ENCODE results near the gene STAB2.

The STAB2 gene

GRCh38 chr12:103766028-103766427, 179.0 kb downstream of the STAB2 start:
- Histone ChIP-seq H3K9me3 (ENCODE audit: insufficient read depth, low read length) (no peaks in the 10 kb centered on the region), H3K4me1 (ENCODE audit: insufficient read depth, insufficient read length) (peaks cover 8% of the 10 kb centered on the region), H3K27me3 (ENCODE audit: insufficient read depth, insufficient read length) (no peaks in the 10 kb centered on the region), H3K4me3 (ENCODE audit: insufficient read length, low read depth) (no peak overlapping the region), H3K9ac (ENCODE audit: insufficient read length, low read depth) (no peak overlapping the region), H3K36me3 (ENCODE audit: insufficient read depth, insufficient read length, low read length) (peaks cover 65% of the 10 kb centered on the region)
- no peak for TF ChIP-seq ZNF274 (IDR thresholded peaks at IDR 0.05; ENCODE audit: low read depth, low read length)
- no peak for DNase-seq (ENCODE audit: low read depth, low spot score)

- no peaks in the 10 kb centered on the region for H3K9me3 ChIP-seq (ENCODE audit: insufficient read depth, low read length)
- TF ChIP-seq ZNF274 (IDR thresholded peaks at IDR 0.05; ENCODE audit: low read depth, low read length) (no peak), SUZ12 (IDR thresholded peaks at IDR 0.05; ENCODE audit: extremely low read depth, insufficient read depth, insufficient read length) (no peak)
- no peaks in the 10 kb centered on the region for H3K27me3 ChIP-seq (ENCODE audit: insufficient read depth, insufficient read length)
Observed at GRCh38 chr12:103768467-103769123, 181.5 kb downstream of the STAB2 start.

GRCh38 chr12:103769240-103769945, 182.3 kb downstream of the STAB2 start:
- no peak for DNase-seq (ENCODE audit: low read depth, low spot score)
- Histone ChIP-seq H3K4me3 (ENCODE audit: insufficient read length, low read depth) (no peak overlapping the region), H3K4me1 (ENCODE audit: insufficient read depth, insufficient read length) (peaks cover 8% of the 10 kb centered on the region), H3K27me3 (ENCODE audit: insufficient read depth, insufficient read length) (no peaks in the 10 kb centered on the region), H3K9me3 (ENCODE audit: insufficient read depth, low read length) (no peaks in the 10 kb centered on the region), H3K36me3 (ENCODE audit: insufficient read depth, insufficient read length, low read length) (peaks cover 60% of the 10 kb centered on the region), H3K9ac (ENCODE audit: insufficient read length, low read depth) (no peak overlapping the region)
- TF ChIP-seq SUZ12 (IDR thresholded peaks at IDR 0.05; ENCODE audit: extremely low read depth, insufficient read depth, insufficient read length) (no peak), ZNF274 (IDR thresholded peaks at IDR 0.05; ENCODE audit: low read depth, low read length) (no peak), YY1 (IDR thresholded peaks at IDR 0.05; ENCODE audit: insufficient read depth, insufficient read length) (no peak)

More at GRCh38 chr12:103768467-103769123, 181.5 kb downstream of the STAB2 start:
- Histone ChIP-seq H3K4me1 (ENCODE audit: insufficient read depth, insufficient read length) (peaks cover 8% of the 10 kb centered on the region), H3K36me3 (ENCODE audit: insufficient read depth, insufficient read length, low read length) (peaks cover 67% of the 10 kb centered on the region), H3K4me3 (ENCODE audit: insufficient read length, low read depth) (no peak overlapping the region), H3K9ac (ENCODE audit: insufficient read length, low read depth) (no peak overlapping the region)
- no peak for DNase-seq (ENCODE audit: low read depth, low spot score)

- no peak overlapping the region for H3K9ac ChIP-seq (ENCODE audit: insufficient read length, low read depth)
Observed at GRCh38 chr12:103771466-103771865, 184.4 kb downstream of the STAB2 start.

DNA sequence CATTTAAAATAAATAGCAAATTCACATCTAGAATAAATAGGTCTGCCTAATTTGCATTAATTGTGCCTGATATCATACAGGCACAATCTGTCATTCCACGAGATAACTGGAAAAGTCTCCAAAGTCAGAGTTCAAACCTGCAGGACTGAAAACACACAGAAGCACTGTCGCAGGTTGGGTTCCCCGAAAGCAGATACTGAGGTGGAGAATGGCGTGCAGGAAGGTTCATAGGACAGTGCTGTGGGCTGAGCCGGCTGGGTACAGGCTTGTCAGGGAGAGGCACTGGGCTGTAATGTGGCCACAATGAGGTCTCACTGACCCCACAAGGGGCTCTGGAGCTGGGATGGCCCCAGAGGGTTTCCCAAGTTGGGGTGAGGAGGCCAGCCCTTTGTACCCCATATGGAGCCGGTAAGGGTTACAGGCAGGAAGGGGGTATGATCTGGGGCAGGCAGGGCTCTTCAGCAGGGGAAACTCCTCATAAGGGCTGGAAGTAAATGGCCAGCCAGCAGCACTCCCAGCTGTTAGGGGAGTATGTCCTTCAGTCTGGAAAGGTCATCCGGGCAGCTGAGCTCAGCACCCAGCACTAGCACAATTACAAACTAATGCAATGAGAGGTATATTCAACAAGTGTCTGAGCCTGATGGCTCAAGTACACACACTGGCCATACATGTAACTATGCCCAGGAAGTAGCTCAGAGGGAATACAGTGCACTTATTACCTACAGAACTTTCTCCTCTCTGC, 185.5 kb downstream of the STAB2 start:
- no peak overlapping the region for H3K4me3 ChIP-seq (ENCODE audit: insufficient read length, low read depth)
- peaks cover 59% of the 10 kb centered on the region for H3K36me3 ChIP-seq (ENCODE audit: insufficient read depth, insufficient read length, low read length)
- H3K27me3 ChIP-seq (ENCODE audit: insufficient read depth, insufficient read length): no peaks in the 10 kb centered on the region
- no peak for TF ChIP-seq ZNF274 (IDR thresholded peaks at IDR 0.05; ENCODE audit: low read depth, low read length)
- no peak for TF ChIP-seq YY1 (IDR thresholded peaks at IDR 0.05; ENCODE audit: insufficient read depth, insufficient read length)
- no peak for TF ChIP-seq SUZ12 (IDR thresholded peaks at IDR 0.05; ENCODE audit: extremely low read depth, insufficient read depth, insufficient read length)
- no peak for DNase-seq (ENCODE audit: low read depth, low spot score)
- H3K9me3 ChIP-seq (ENCODE audit: insufficient read depth, low read length): no peaks in the 10 kb centered on the region
- H3K9ac ChIP-seq (ENCODE audit: insufficient read length, low read depth): no peak overlapping the region
- peaks cover 8% of the 10 kb centered on the region for H3K4me1 ChIP-seq (ENCODE audit: insufficient read depth, insufficient read length)

More at GRCh38 chr12:103771466-103771865, 184.4 kb downstream of the STAB2 start:
- Histone ChIP-seq H3K27me3 (ENCODE audit: insufficient read depth, insufficient read length) (no peaks in the 10 kb centered on the region), H3K4me3 (ENCODE audit: insufficient read length, low read depth) (no peak overlapping the region), H3K4me1 (ENCODE audit: insufficient read depth, insufficient read length) (peaks cover 8% of the 10 kb centered on the region), H3K9me3 (ENCODE audit: insufficient read depth, low read length) (no peaks in the 10 kb centered on the region), H3K36me3 (ENCODE audit: insufficient read depth, insufficient read length, low read length) (peaks cover 59% of the 10 kb centered on the region)
- DNase-seq (ENCODE audit: low read depth, low spot score): peak; percentile 40
- no peak for TF ChIP-seq ZNF274 (IDR thresholded peaks at IDR 0.05; ENCODE audit: low read depth, low read length)
- TF ChIP-seq YY1 (IDR thresholded peaks at IDR 0.05; ENCODE audit: insufficient read depth, insufficient read length): no peak

- TF ChIP-seq YY1 (IDR thresholded peaks at IDR 0.05; ENCODE audit: insufficient read depth, insufficient read length): no peak
- no peak for TF ChIP-seq SUZ12 (IDR thresholded peaks at IDR 0.05; ENCODE audit: extremely low read depth, insufficient read depth, insufficient read length)
- no peak for TF ChIP-seq ZNF274 (IDR thresholded peaks at IDR 0.05; ENCODE audit: low read depth, low read length)
- Histone ChIP-seq H3K9me3 (ENCODE audit: insufficient read depth, low read length) (no peaks in the 10 kb centered on the region), H3K4me1 (ENCODE audit: insufficient read depth, insufficient read length) (peaks cover 8% of the 10 kb centered on the region), H3K4me3 (ENCODE audit: insufficient read length, low read depth) (no peak overlapping the region), H3K9ac (ENCODE audit: insufficient read length, low read depth) (no peak overlapping the region), H3K27me3 (ENCODE audit: insufficient read depth, insufficient read length) (no peaks in the 10 kb centered on the region), H3K36me3 (ENCODE audit: insufficient read depth, insufficient read length, low read length) (peaks cover 60% of the 10 kb centered on the region)
- DNase-seq (ENCODE audit: low read depth, low spot score): no peak
Observed at GRCh38 chr12:103773109-103773910, 186.2 kb downstream of the STAB2 start.
